ENCODE data around the gene NEU4. TPM values are rescaled to one million over a fixed set of nuclear protein-coding genes. Genes with fewer than 3 reads are reported as not detected.
A peak's percentile ranks its signal among the peaks of the same experiment; 100 is the strongest.
"Not testable (repeated sequence)": the region's sequence is repeated elsewhere in the genome, so short reads cannot be mapped to it uniquely, and the experiment has no call there.

The NEU4 gene
- total and polyA plus RNA-seq, 7 donors = 0.36 to 66.1 (median 9.9) TPM; not detected in 1

DNA sequence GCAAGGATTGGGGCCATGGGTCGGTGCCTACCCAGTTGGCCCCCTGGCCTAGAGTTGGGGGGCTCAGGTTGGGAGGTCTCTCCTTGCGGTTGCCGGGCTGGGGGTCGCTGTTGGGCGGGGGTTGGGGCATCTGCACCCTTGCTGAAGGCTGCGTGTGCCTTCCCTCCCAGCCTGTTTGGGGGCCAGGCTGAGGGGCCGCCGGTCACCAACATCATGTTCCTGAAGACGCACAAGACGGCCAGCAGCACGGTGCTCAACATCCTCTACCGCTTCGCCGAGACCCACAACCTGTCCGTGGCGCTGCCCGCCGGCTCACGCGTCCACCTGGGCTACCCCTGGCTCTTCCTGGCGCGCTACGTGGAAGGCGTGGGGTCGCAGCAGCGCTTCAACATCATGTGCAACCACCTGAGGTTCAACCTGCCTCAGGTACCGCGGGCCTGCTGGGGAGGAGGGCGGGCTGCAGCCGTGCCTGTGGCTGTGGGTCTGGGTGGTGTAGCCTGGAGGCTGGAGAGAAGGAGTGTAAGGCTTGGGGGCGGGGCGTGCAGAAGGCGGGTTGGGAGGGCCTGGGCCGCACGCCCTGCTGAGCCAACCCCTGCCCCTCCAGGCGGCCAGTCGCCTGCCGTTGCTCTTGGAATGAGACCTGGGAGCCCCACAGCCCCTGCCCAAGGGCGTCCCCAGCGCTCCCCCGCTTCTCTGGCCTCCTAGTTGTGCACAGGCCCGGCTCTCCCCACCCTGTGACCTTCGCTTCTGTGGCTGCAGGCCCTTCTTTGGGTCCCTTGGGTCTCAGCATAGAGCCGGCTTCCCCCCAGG lies 7.2 kb upstream of the NEU4 start:
- intact Hi-C loops (cut with DNase I) = no loop called here
- DNase-seq = peak; percentile 56

DNA sequence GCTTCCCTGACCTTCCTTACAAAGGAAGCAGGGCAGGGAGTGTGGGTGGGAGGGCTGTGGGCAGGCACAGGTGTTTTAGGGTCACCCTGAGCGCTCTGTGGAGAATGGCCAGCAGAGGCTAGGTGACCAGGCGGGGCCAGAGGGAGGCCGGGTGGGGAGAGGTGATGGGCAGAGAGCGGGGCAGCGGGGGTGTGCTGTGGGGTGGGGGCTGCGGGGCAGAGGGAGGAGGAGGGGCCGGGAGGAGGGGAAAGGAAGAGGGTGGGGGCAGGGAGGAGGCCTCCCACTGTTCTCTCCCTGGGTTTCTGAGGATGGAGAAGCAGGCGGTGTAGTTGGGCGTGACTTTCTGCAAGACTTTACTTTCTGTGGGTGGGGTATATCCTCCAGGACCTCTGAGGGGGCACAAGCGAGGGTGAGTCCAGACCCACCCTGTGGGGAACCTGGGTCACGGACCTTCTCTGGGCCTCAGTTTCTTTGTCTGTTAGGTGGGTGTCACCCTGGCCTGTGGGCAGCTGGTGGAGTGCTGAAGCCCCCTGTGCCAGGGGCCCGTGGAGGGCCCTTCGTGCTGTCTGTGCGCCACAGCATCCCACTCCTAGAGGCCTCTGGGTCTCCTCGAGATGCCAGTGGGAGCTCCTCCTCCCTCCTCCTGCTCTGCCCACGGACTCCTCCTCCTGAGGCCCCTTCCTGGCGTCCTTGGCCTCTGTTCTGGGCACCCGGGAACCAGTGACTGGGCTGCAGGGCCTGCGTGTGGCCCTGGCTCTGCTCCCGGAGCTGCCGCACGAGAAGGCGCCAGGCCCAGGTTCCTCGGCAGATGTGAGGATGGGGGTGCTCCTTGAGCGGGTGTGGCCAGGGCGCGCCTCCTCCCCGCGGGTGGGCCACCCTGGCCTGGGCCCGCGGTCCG lies 6.3 kb upstream of the NEU4 start:
- Histone ChIP-seq H3K4me3 (peak overlapping the region in 2 of 4 donors; percentile 48), H3K9me3 (no peaks in the 10 kb centered on the region), H3K27me3 (peaks cover 15 to 46% (median 25%) of the 10 kb centered on the region in 3 donors), H3K27ac (no peak overlapping the region), H3K36me3 (no peaks in the 10 kb centered on the region), H3K4me1 (peaks cover 3 to 22% (median 17%) of the 10 kb centered on the region in 4 donors)
- no peak for TF ChIP-seq EP300 (IDR thresholded peaks at IDR 0.05)
- TF ChIP-seq, protein P1, sequence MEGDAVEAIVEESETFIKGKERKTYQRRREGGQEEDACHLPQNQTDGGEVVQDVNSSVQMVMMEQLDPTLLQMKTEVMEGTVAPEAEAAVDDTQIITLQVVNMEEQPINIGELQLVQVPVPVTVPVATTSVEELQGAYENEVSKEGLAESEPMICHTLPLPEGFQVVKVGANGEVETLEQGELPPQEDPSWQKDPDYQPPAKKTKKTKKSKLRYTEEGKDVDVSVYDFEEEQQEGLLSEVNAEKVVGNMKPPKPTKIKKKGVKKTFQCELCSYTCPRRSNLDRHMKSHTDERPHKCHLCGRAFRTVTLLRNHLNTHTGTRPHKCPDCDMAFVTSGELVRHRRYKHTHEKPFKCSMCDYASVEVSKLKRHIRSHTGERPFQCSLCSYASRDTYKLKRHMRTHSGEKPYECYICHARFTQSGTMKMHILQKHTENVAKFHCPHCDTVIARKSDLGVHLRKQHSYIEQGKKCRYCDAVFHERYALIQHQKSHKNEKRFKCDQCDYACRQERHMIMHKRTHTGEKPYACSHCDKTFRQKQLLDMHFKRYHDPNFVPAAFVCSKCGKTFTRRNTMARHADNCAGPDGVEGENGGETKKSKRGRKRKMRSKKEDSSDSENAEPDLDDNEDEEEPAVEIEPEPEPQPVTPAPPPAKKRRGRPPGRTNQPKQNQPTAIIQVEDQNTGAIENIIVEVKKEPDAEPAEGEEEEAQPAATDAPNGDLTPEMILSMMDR (IDR thresholded peaks at IDR 0.05) = no peak
- TF ChIP-seq POLR2A (IDR thresholded peaks at IDR 0.05) = no peak
- TF ChIP-seq POLR2AphosphoS5 (IDR thresholded peaks at IDR 0.05) = no peak
- intact Hi-C loops (cut with DNase I) = no loop called here
- WGBS, 2 donors = 69 to 70% methylated on average over 32 of the region's 32 CpGs
- peak; percentile 58 for DNase-seq

More for the DNA sequence above, 7.2 kb upstream of the NEU4 start:
- Histone ChIP-seq H3K4me3 (no peak overlapping the region), H3K9me3 (no peaks in the 10 kb centered on the region), H3K4me1 (peaks cover 3 to 22% (median 17%) of the 10 kb centered on the region in 4 donors), H3K27me3 (peaks cover 15 to 49% (median 25%) of the 10 kb centered on the region in 3 donors), H3K27ac (no peak overlapping the region), H3K36me3 (no peaks in the 10 kb centered on the region)
- no peak for TF ChIP-seq POLR2AphosphoS5 (IDR thresholded peaks at IDR 0.05)
- no peak for TF ChIP-seq POLR2A (IDR thresholded peaks at IDR 0.05)
- WGBS, 2 donors = 85 to 87% methylated on average over 44 of the region's 44 CpGs

DNA sequence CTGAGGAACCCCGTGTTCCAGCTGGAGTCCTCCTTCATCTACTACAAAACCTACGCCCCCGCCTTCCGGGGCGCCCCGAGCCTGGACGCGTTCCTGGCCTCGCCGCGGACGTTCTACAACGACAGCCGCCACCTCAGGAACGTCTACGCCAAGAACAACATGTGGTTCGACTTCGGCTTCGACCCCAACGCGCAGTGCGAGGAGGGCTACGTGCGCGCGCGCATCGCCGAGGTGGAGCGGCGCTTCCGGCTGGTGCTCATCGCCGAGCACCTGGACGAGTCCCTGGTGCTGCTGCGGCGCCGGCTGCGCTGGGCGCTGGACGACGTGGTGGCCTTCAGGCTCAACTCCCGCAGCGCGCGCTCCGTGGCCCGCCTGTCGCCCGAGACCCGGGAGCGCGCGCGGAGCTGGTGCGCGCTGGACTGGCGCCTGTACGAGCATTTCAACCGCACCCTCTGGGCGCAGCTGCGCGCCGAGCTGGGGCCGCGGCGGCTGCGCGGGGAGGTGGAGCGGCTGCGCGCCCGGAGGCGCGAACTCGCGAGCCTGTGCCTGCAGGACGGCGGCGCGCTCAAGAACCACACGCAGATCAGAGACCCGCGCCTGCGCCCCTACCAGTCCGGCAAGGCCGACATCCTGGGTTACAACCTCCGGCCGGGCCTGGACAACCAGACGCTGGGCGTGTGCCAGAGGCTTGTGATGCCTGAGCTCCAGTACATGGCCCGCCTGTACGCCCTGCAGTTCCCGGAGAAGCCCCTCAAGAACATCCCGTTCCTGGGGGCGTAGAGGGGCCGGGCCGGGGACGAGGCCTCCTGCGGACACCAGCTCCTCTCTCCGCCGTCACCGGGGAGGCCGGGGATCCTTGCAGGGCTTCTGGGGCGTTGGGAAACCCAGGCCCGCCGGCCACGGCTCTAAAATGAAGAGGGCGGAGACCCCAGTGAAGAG lies 5.3 kb upstream of the NEU4 start:
- no peaks in the 10 kb centered on the region for H3K9me3 ChIP-seq
- H3K27ac ChIP-seq = no peak overlapping the region
- intact Hi-C loops (cut with DNase I) = no loop called here
- H3K27me3 ChIP-seq = peaks cover 15 to 46% (median 25%) of the 10 kb centered on the region in 3 donors
- H3K4me3 ChIP-seq = peak overlapping the region; percentile 16 to 48 (median 36)
- 30 to 77% methylated on average over 109 of the region's 109 CpGs for whole genome bisulfite sequencing, 2 donors
- H3K36me3 ChIP-seq = no peaks in the 10 kb centered on the region
- TF ChIP-seq EP300 (IDR thresholded peaks at IDR 0.05) (no peak), POLR2A (IDR thresholded peaks at IDR 0.05) (no peak), POLR2AphosphoS5 (IDR thresholded peaks at IDR 0.05) (no peak)
- TF ChIP-seq, protein P1 (IDR thresholded peaks at IDR 0.05) = no peak
- peak; percentile 82 for DNase-seq
- H3K4me1 ChIP-seq = peaks cover 3 to 22% (median 17%) of the 10 kb centered on the region in 4 donors

DNA sequence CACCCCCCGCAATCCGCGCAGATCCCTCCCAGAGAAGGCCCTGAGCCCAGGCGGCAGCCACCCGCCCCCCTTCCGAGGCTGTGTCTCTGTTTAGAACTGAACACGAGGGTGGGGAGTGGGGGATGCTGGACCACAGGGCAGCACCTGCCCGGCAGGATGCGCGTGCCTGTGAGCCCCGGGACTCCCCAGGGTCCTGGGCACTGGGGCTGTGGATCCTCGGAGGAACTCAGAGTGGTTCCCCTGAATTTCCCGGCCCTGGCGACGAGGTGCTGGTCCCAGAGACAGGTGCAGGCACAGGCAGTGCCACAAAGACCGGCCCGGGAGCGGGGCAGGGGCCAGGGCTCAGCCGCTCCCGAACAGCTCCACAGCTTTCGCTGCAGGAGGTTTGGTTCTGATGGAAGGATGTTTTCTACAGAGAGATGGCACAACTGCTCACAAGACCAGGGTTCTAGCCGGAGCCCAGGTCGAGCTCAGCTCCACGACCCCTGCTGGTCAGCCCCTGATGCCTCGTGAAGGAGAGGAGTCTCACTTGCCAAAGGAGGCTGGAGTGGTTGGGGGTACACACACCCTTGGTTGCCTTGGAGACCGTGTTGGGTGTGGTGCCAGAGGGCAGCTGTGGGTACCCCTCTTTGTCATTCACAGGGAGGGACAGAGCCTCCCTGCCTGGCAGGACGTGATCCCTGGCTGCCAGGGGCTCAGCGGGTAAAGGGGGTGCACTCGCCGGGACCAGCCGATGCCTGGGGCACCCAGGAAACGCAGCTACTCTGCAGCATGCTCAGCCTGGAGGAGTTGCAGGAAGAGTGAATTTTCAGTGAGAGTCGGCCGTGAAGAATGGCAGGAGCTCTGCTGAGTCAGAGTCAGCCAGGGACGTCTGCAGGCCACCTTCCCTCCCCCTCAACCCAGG lies 4.4 kb upstream of the NEU4 start:
- Histone ChIP-seq H3K4me3 (peak overlapping the region in 2 of 4 donors; percentile 48), H3K27me3 (peaks cover 15 to 42% (median 25%) of the 10 kb centered on the region in 3 donors), H3K36me3 (no peaks in the 10 kb centered on the region), H3K9me3 (no peaks in the 10 kb centered on the region), H3K27ac (no peak overlapping the region), H3K4me1 (peaks cover 3 to 22% (median 17%) of the 10 kb centered on the region in 4 donors)
- intact Hi-C loops (cut with DNase I) = no loop called here
- no peak for TF ChIP-seq POLR2AphosphoS5 (IDR thresholded peaks at IDR 0.05)
- TF ChIP-seq EP300 (IDR thresholded peaks at IDR 0.05) = no peak
- TF ChIP-seq, protein P1 (IDR thresholded peaks at IDR 0.05) = no peak
- no peak for TF ChIP-seq POLR2A (IDR thresholded peaks at IDR 0.05)
- 29 to 65% methylated on average over 35 of the region's 35 CpGs for WGBS, 2 donors
- DNase-seq = peak; percentile 61

GRCh38 chr2:241806217-241806616 lies 2.8 kb upstream of the NEU4 start:
- H3K9me3 ChIP-seq; DNase-seq; H3K36me3 ChIP-seq; H3K4me3 ChIP-seq; H3K27ac ChIP-seq; intact Hi-C loops (cut with DNase I): not testable (repeated sequence)
- H3K27me3 ChIP-seq = peaks cover 15 to 38% (median 25%) of the 10 kb centered on the region in 3 donors
- peaks cover 3 to 22% (median 17%) of the 10 kb centered on the region in 4 donors for H3K4me1 ChIP-seq
- 43 to 59% methylated on average over 3 of the region's 8 CpGs for WGBS, 2 donors

Data from sigmoid colon (tissue), 7 donors.